T-helper 2 cell (primary cell): Measurements from ENCODE around the gene LAMB4.
A peak's percentile ranks its signal among the peaks of the same experiment; 100 is the strongest.

Source experiments
- DNase-seq, 5 experiments: peaks; one replicate each; pipeline versions ENCODE4 v3.0.0 to v3.0.0-alpha.2; 2012 to 2022

LAMB4 gene

DNA sequence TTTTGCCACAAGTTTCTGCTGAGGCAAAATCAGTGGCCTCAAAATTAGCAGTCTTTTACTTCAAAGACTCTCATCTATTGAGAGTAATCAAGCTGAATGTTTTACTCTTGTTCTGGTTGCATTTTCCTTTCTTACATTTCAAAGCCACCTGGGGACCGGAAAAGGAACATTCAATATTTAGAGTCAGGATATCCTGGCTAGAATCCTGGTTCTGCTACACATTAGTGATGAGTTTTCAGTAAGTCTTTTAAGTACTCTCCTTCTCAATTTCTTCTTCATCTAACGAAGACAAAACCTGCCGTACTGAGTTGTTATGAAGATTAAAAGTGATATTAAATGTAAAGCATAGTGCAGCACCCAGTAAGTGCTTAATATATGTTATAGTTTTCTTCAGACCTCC is 52.5 kb downstream of the LAMB4 start:
- no peak for DNase-seq

DNA sequence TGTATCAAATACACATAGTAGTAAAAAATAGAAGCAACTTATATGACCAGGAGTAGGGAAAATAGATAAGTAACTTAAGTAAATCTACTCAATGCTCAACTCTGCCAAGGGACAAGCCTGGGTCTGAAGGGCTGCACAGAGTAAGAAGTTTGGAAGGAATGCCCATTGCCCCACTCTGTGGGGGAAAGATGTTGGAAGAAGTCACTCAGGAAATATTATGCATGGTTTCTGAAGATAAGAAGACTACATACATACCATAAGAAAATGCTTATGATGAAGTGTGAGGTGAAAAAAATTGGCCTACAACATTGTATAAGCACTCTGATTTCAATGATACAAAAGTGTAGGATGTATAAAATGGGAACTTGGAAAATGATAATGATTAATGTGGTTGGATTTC is 54.0 kb downstream of the LAMB4 start:
- DNase-seq, result no peak

DNA sequence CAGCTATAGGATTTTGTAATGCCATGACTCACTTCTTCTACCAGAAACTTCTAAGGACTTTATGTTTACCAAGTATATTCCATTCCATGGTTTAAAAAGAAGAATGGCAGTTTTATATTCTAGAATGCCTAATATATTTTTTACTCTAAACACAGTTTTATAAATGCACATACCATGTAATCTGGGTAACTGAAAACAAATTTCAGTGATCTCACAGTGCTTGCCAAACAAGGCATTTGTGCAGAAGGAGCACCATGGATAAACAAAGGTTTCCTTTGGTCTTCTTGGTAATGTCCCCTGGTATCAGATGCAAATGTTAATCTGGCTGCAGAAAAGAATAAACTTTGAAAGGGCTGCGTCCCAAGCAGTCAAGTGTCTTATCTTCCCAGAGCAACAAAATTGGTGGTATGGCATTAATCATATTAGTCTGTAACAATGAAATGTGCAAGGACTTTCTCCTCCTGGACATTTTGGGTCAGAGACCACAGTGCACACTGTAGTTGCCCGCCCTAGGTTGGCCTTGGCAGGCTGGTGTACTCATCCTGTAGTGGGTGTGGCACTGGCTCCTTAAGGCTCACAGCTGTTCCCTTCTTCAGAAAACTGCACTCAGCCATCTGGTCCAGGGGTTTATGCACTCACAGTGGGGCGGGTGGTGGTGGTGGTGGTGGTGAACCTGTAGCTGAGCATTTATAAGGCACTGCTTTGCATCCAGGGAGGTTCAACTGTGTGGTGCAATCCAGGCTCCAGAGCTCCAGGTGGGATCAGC is 56.7 kb downstream of the LAMB4 start:
- DNase-seq, result no peak

DNA sequence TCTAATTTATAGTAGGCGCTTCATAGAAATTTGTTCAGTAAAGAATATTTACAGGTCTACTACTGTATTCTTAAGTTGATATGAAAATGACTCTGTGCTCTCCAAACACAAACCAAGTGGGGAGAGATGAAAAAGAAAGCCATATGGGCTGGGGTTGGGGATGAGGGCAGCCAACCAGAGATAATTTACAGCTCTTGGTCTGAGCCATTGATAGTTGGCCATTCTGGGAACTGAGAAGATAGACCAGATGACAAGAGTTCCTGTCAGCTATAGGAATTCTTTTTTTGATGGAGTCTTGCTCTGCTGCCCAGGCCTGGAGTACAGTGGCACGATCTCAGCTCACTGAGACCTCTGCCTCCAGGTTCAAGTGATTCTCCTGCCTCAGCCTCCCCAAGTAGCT is 57.4 kb downstream of the LAMB4 start:
- DNase-seq, result no peak

DNA sequence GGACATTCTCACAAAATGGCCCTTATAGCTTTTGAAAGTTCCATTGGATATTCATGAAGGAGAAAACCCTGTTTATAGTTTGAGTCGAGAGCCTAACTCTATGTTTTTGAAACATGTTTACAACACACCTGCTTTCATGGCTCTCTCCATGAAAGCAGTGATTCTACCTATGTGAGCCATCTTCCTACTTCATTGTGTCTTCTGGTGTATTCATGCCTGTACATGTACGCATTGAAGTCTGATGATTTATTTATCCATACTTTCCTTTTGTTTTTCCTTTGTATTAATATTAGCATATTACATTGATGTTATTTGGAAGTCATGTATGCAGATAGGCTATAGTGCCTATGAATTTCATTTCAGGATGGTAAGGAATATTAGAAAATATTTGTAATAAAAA is 58.0 kb downstream of the LAMB4 start:
- DNase-seq, result no peak

DNA sequence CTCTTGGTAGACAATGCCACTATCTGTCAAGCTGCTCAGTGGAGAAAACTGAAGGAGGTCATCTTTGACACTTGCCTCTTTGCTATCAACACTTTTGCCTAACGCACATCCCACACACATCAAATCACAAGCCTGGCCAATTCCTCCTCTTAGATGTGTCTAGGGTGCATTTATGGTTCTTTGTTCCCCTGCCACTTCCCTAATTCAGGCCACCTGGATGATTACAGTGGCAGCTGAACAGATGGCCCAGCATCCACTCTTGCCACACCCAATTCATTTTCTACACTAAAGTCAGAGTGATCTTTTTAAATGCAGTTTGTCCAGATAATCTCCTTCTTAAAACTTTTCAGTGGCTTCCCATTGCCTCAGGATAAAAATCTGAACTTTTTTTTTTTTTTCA is 58.6 kb downstream of the LAMB4 start:
- DNase-seq, result no peak

DNA sequence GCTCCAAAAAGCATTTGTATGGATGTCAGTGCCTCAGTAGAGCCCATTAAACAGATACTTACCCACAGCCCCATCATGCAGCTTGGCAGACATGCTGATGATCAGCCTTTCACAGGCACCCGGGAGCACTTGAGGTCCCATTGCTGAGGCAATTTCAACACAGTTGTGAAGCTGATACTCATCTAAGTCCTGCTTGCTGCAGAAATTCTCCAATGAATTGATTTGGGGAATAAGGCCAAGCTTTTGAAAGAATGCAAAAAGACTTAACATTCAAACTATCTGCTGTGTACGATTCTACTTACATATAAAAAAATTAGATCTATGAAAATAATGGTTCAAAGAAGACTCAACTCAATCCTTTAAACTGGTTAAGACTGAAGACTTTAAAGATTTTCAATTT is 60.5 kb downstream of the LAMB4 start:
- DNase-seq, result no peak

DNA sequence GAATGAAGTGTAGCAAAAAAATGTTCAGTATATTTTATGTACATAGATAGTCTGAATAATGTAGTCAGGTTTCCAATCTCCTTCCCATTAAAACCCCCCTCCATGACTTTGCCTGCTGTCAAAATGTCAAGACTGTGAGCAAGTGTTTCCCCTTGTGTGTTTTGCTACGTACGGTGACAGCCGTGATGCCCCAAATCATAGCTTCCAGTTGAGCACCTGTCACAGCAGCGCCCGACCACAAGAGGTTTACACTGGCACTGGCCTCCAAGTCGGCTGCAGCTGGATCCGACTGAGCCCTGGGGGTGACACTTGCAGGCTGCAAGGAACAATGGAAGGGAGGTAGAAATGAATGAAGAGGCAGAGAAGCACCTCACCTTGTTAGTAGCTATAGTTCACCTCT is 62.3 kb downstream of the LAMB4 start:
- no peak for DNase-seq

DNA sequence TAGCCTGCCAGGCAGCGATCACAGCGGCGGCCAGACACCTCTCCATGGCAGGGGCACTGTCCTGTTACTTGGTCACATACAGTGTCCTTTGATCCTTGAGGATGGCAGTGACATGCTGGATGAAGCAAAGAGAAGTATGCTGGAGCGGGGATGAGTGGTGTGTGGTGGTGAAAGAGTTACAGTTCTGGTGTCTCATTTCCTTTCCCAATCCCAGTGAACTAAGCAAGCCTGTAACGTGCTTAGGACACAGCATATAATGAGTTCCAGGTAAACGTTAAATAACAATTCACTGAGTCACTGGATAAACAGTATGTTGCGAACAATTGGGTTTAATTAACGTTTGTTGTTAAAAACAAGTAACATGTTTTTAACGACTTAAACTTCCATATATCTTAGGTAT is 63.7 kb downstream of the LAMB4 start:
- DNase-seq, result no peak

DNA sequence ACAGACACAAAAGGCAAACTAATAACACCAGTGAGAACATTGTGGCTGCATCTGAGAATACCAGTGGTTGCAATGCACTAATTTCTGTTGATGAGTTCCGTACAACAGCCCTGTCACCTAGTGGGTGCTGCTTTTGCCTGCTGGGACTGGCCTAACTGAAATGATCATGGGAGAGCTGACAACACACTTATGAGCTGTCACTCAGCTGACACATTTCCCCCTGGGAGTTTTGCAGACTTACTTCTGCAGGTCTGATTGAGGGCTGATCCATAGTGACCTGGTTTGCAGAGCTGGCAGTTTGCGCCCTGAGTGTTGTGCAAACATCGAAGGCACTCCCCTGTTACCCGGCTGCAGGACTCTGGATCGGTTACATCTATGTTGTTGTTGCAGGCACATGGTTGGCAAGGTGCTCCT is 66.6 kb downstream of the LAMB4 start:
- DNase-seq, result peak in 1 of 5 experiments; percentile 5

GRCh38 chr7:108062250-108063014 is 67.7 kb downstream of the LAMB4 start:
- DNase-seq, result no peak

DNA sequence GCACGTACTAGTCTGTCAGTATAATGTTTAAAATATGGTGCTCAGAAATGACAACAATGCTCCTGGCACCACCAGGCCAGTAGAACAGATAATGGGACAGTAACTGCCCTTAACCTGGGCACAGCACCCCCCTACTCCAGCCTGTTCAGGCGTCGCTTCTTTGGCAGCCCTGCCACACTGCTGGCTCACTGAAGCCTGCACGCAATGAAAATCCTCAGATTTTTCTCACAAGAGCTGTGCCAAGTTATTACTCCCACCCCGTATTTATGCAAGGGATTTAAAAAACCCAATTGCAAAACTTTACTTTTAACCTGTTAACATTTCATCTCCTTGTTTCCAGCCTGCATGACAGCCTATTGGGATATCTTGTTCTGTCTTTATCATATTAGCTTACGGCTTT is 70.6 kb downstream of the LAMB4 start:
- DNase-seq, result no peak

DNA sequence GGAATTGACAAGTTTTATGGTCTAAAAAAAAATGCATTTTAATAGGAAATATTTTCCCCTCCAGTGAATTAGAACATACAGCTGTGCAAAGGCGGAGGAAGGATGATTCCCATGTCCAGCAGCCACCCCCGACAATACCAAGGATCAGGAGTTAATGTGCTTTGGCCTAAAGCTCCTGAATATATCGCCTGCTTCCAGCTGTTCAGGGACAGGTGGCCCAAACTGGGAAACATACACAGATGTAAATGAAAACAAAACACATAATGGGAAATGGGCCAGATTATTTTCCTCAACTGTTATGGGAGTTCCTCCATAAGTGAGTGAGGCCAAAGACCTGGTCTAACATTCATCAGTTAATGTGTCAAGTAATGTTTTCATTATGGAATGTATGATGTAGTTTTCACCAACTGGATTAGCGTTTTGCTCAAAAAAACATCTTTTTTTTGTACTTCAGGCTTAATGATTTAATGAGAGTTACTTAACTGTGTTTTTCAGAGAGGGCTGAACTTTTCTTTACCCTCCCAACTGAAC is 72.1 kb downstream of the LAMB4 start:
- DNase-seq, result no peak

- DNase-seq, result no peak
These were observed 74.5 kb downstream of the LAMB4 start for GRCh38 chr7:108055611-108056021.

GRCh38 chr7:108054537-108054936 is 75.6 kb downstream of the LAMB4 start:
- no peak for DNase-seq

DNA sequence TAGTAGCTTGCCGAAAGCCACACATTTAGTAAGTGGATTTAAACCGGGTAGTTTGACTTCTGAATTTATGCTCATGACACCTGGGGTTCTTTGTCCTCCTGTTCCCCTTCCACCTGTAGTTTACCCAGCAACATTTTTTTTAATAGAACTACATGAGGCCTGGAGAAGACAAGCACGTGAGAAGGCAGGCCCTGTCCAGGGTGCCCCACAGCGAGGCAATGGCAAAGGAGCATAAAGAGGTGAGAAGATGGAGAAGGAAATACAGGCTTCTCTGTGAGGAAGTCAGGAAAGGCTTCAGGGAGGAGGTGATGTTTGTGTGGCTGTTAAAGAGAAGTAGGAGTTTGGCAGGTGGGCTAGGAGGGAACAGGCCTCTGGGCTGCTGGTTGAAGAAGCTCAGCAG is 76.9 kb downstream of the LAMB4 start:
- DNase-seq, result no peak

- DNase-seq, result no peak
These were observed 78.7 kb downstream of the LAMB4 start for GRCh38 chr7:108051454-108051853.

DNA sequence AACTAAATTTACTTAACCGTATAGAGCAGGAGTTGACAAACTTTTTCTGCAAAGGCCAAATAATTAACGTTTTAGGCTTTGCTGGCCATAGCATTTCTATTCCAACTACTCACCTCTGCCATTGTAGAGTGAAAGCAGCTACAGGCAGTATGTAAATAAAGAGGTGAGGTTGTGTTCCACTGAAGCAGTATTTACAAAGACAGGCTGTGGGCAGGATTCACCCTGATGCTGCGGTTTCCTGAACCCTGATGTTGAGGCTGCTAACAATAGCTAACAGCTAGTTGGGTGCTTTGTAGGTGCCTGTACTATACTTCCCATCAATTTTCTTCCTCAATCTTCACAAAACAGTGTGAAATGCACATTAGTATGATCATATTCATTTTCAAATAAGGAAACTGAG is 80.2 kb downstream of the LAMB4 start:
- DNase-seq, result peak in 1 of 5 experiments; percentile 66

DNA sequence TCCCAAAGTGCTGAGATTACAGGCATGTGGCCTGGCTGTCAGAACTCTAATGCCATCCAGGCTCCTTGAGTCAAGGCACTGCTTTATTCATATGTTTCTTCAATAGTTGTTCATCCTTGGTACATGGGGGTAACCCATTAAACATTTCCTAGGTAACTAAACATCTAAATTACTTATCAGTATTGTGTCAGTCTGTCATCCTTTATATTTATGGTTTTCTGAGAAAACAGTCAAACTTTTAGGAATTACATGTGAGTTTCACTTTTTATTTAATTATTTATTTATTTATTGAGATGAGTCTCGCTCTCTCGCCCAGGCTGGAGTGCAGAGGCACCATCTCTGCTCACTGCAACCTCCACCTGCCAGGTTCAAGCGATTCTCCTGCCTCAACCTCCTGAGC is 81.7 kb downstream of the LAMB4 start:
- no peak for DNase-seq

GRCh38 chr7:108046952-108047506 is 83.1 kb downstream of the LAMB4 start:
- DNase-seq, result no peak

DNA sequence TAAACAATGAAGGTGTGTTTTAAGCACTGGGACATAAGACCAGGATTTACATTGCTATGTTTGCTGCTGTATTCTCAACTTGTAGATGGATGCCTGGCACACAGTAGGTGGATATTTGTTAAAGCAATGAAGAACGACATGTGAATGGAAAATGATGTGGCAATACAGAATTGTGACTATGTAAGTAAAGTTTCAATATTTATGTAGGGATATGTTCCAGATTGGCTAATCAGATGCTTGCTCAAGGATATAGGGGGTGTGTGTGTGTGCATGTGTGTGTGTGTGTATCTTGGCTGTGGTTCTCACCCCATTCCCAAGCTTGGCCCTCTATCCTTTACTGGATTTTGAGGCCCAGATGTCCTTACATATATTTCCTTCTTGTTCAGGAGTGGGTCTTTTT is 84.5 kb downstream of the LAMB4 start:
- no peak for DNase-seq

DNA sequence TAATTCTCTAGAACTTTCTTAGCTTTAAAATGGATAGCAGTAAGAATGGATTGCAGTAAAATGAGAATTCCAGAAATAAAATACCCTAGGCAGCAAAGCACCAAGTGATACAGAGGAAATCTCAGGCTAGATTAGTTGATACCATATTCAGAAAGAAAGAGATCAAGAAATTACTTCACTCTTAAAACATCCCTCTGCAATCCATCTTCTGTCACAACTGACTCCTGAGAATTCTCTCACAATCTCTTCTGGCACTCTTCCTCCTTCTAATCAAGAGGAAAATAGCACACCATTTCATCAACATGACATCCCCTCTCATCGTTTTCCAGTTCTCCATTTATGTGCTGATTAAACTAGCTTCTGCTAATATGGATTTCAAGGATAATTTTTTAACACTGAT is 85.0 kb downstream of the LAMB4 start:
- DNase-seq, result no peak

GRCh38 chr7:108044345-108044744 is 85.8 kb downstream of the LAMB4 start:
- DNase-seq, result no peak

DNA sequence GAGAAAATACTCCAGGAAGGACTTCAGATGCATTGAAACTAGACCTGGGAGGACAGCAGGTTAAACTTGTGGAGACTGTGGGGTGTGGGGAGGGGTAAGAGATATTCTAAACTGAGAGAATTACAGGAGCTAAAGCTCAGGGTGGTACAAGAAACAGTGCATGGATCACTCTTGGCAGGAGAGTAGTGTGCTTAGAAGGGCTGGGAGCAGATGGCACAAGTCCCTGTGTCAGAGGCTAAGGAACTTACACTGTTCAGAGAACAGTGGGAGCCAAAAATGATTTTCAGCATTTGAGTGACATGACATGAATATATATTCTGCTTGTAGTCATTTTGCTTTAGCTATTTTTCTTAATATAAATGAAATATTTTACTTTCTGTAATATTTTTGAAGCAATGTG is 91.2 kb downstream of the LAMB4 start:
- no peak for DNase-seq
